EH (cell line): ENCODE data around the gene POLG.

ENCODE experiments used
- DNase-seq: peaks from one replicate; pipeline ENCODE4 v3.0.0-alpha.2; 2015; ENCODE audit warnings: low read depth

Gene POLG

GRCh38 chr15:89334510-89335297, at the start of gene POLG:
TSS of gene POLG (minus strand) at chr15:89334824. CDS start at chr15:89333754, 1,070 bp downstream.
- peak; percentile 99 for DNase-seq

DNA sequence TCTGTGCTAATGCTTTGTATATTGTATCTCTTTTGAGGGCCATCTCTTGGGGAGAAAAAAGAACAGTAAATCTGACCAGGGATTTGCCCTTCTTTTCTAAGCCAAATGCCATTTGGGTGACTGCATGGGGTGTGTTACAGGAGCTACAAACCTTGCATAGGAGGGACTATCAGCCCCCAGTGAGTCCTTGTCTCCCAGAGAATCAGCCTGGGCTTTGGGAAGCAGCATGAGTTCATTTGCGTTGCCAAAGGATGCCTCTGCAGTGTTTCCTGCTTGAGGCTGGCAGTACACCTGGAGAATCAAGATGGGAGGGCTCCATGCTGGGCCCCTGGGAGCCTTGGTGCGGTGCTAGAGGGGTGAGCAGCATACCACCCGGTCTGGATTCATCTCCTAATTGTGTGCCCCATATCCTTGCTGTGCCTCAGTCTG, 49.6 kb upstream of the POLG start:
- DNase-seq, result no peak

DNA sequence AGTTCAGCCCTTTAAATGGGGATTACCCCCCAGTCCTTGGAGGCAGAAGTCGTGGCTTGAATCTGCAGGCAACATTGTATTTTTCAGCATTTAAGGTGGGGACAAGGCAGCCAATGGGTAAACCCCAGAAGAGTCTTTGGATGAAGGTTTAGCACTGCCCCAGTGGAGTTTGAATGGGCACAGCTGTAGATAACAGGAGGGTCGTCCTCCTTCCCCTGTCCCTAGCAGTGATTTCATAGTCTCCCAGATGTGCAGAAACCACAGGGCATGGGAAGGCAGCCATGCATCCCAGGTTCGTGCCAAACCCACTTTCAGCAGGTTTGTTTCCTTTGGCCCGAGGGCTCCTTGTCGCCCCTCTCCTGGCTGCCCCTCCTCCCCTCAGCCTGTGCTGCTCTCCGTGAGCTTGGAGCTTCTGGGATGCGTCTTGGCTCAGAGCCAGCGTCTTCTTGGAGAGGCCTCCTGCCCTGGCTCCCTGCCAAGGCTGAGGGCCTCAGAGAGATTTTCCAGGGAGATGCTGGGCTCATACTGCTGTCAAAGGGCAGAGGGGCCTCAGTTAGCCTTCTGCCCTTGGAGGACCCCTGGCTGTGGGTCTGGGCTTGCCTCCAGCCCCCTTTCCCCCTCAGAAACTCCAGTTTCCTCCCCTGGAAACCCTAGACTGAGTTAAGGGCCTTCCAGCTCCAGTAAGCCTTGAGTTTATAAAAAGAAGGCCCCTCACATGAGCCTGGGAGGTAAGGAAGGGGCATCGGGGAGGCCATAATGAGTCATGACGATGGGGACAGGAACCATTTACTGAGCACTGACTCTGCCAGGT, 48.9 kb upstream of the POLG start:
- peak; percentile 32 for DNase-seq

DNA sequence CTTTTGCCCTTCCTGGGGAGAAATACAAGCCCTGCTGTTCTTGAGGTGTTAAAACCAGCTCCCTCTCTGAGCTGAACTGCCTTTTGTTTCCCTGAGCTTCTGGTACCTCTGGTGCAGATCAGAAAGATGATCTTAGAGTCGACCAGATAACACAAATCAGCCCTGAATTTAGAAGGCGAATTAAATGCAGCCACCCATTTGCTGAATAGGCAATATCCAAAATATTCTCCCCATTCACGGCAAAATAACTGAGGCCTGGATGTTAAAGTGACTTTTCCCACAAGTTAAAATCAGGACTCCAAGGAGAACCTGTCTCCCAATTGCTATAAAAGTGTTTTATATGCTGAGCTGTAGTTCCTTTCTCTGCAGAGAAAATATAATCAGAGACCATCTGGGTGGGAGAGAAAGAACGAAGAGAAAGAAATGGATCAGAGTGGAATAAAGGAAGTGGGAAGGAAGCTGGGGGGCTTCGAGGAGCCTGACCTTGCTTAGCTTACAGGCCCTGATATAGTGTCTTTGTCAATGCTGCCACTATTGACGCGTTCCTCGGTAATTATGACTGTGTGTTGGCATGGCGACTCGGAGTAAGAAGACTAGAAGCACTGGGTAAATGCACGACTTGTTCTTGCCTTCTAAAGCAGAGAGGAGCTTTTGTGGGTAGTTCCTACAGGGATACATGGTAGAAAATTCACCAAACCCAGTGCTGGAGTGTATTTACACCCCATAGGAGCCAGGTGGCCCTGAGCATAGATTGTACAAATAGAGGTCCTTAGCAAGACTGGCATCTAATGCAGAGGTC, 47.5 kb upstream of the POLG start:
- no peak for DNase-seq

GRCh38 chr15:89381331-89381730, 46.7 kb upstream of the POLG start:
- DNase-seq, result no peak

DNA sequence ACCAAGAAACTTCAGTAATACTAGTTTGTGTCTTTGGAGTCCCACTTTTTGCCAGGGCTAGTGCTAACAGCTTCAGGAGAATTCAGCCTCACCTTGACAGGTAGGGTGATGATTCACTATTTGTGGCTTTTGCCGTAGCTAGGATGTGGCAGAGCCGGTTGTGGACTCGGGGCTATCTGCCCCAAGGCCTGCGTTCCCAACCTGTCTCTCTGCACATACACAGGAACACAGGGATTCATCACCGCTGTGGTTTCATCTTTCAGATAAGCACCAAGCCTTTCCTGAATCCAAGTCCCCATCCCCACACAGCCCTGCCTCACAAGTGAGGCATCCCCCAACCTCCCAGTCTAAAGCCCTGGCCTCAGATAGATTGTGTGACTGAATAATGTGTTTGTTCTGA, 45.2 kb upstream of the POLG start:
- DNase-seq, result no peak

DNA sequence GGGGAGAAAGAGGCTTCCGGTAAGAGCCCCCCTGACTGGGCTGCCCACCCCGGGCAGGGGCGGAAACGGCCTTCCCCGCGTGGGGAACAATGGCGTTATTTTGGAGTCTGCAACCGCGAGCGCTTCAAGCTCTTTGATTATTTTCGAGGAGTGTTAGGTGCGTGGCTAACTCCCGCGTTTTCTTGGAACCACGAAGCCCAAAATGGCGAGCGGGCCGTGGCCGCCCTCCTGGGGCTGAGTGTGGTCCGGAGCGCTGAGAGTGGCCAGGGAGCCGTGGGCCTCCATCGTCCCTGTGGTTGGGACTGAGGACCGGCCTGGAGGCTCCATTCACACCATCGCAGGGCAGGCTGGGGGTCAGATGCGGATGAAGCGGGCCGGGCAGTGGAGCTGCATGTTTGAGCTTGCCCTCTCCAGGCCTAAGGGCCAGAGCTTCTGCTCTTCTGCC, 44.6 kb upstream of the POLG start:
- DNase-seq, result no peak

GRCh38 chr15:89378296-89379151, 43.9 kb upstream of the POLG start:
- no peak for DNase-seq

DNA sequence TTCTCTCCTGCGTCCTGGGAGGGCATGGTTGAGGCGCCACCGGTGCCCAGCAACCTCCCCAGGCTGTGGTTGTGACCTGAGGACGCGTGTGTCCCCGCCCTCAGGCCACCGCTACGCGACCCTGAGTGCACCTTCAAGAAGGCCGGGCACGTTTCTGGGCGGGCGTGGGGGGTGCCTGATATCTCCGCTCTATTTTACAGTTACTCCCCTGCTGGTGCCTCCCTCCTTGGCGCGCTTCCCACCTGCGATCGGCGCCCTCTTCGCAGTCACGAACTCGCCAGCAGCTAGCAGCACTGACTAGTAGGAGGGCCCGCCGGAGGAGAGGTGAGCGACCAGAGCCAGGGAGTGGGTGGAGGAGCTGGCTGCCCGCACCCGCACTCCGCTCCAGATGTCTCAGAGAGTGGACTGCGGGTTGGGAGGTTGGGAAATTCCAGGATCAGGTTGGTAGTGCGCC, 43.2 kb upstream of the POLG start:
- DNase-seq, result no peak

DNA sequence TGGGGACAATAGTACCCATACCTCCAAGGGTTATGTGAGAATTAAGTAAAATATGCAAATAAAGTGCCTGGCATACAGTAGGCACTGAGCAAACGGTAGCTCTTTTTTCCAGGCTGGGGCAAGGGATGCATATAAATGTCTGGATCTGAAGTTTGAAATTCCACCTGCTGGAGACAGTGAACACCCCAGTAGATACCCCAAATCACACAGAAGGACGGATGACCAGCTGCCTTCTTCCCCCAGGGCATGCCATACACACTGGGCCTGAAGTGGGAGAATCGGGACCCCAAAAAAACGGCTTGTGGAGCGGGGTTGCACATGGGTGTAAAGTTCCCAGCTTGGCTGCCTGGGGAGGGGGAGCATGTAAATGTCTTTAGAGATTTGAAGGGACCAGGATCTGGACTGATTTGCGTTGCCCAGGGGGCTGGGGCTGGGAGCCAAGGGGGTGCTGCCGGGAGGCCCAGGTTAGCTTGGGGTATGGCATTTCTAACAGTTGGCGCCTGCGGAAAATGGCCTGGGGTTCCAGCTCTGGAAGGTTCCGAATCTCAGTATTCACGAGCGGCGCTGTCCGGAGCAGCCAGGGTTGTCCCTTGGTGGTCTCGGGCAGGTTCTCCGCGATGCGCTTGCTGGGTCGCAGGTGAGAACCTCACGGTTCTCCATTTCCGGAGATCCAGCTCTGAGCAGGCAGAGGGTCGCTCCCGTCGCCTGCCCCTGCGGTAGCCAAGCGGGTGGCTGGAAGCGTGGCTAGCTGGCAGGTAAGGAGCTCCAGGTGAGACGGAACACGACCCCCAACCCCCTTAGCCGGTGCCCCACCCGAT, 42.6 kb upstream of the POLG start:
- no peak for DNase-seq

- no peak for DNase-seq
These were observed 41.8 kb upstream of the POLG start for GRCh38 chr15:89376388-89376787.

DNA sequence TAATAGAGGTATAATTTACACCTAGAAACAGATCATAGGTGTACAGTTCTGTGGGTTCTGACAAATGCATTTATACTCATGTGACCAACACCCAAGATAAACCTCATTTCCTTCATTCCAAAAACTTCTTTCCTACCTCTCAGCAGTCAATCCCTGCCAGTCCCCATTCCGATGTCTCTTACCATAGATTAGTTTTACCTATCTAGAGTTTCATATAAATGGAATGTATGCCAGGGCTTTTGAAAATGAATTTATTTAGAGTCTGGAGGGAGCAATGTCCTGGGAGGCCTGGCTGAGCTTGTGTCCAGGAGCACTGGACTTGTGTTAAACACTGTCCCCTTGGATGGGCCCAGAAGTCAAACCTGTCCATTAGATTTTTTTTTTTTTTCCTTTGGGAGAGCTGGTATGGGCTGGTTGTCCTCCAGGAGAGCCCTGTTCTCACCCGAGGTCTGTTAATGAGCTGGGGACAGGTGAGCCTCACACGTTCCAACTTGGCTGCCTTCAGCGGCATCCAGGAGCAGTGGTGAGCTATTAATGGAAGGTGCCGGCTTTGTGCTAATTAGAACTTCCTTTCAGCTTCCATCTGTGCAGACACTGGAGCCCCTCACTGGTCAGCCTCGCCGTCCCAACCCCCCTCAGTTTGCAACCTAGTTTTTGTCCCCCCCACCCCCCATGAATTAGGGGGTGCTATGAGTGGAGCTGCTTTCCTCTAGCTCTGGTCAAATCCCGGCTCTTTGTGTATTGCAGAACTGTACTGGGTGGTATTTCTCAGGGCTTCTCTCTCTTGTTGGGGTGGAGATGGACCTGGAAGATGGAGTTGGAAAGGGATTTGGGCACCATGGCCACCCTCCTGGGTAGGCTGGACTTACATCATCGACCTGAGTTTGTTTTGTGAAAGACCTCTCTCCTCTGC, 40.7 kb upstream of the POLG start:
- DNase-seq, result no peak

GRCh38 chr15:89374086-89374981, 39.7 kb upstream of the POLG start:
- no peak for DNase-seq

- no peak for DNase-seq
These were observed 37.7 kb upstream of the POLG start for GRCh38 chr15:89372069-89372935.

- DNase-seq, result peak; percentile 23
These were observed 36.8 kb upstream of the POLG start for GRCh38 chr15:89371228-89372044.

GRCh38 chr15:89370978-89371227, 36.3 kb upstream of the POLG start:
- DNase-seq, result no peak
